Neutrophil (primary cell): ENCODE results near the gene EPS15.
"Not testable (repeated sequence)": the region's sequence is repeated elsewhere in the genome, so short reads cannot be mapped to it uniquely, and the experiment has no call there.

ENCODE experiments used
- H3K27ac ChIP-seq: fragments of 200-600 bp; sonication (generic); 2 replicates; pipeline ENCODE4 v1.5.1; 2016; ENCODE audit warnings: mild to moderate bottlenecking, moderate library complexity
- H3K27me3 ChIP-seq: fragments of 200-600 bp; sonication (generic); 2 replicates; pipeline ENCODE4 v1.6.0; 2016; ENCODE audit warnings: mild to moderate bottlenecking
- H3K36me3 ChIP-seq: fragments of 200-600 bp; sonication (generic); 2 replicates; pipeline ENCODE4 v1.5.1; 2017
- H3K4me1 ChIP-seq, 2 experiments: fragments of 200-600 bp in 1 of 2; sonication (generic) in 1 of 2; 1 replicate in 1 of 2; 2 replicates in 1 of 2; pipeline versions ENCODE4 v1.5.1 to v1.6.1; 2013 to 2016; ENCODE audit warnings: low read depth in 1 of 2, low read length in 1 of 2, mild to moderate bottlenecking in 1 of 2, moderate library complexity in 1 of 2; ENCODE audit not compliant: control insufficient read depth in 1 of 2, insufficient read depth in 1 of 2
- H3K4me3 ChIP-seq, 2 experiments: fragments of 200-600 bp in 1 of 2; sonication (generic) in 1 of 2; 1 replicate in 1 of 2; 2 replicates in 1 of 2; pipeline ENCODE4 v1.5.1; 2013 to 2016; ENCODE audit warnings: low read depth in 1 of 2, low read length in 1 of 2, mild to moderate bottlenecking in 1 of 2, moderate library complexity in 1 of 2
- H3K9me3 ChIP-seq: fragments of 200-600 bp; sonication (generic); 2 replicates; pipeline ENCODE4 v1.5.1; 2016
- TF ChIP-seq, protein P1 (sequence below): fragments of 200-600 bp; sonication (generic); IDR thresholded peaks from 2 replicates; pipeline ENCODE4 v1.5.1; 2016; ENCODE audit warnings: antibody characterized with exemption

The EPS15 gene

GRCh38 chr1:51444096-51444495, 75.0 kb downstream of the EPS15 start:
- no peaks in the 10 kb centered on the region for H3K9me3 ChIP-seq
- H3K36me3 ChIP-seq = peaks cover 52% of the 10 kb centered on the region
- no peaks in the 10 kb centered on the region for H3K27me3 ChIP-seq
- no peaks in the 10 kb centered on the region for H3K4me1 ChIP-seq
- H3K27ac ChIP-seq = no peak overlapping the region
- H3K4me3 ChIP-seq = no peak overlapping the region
- TF ChIP-seq, protein P1, sequence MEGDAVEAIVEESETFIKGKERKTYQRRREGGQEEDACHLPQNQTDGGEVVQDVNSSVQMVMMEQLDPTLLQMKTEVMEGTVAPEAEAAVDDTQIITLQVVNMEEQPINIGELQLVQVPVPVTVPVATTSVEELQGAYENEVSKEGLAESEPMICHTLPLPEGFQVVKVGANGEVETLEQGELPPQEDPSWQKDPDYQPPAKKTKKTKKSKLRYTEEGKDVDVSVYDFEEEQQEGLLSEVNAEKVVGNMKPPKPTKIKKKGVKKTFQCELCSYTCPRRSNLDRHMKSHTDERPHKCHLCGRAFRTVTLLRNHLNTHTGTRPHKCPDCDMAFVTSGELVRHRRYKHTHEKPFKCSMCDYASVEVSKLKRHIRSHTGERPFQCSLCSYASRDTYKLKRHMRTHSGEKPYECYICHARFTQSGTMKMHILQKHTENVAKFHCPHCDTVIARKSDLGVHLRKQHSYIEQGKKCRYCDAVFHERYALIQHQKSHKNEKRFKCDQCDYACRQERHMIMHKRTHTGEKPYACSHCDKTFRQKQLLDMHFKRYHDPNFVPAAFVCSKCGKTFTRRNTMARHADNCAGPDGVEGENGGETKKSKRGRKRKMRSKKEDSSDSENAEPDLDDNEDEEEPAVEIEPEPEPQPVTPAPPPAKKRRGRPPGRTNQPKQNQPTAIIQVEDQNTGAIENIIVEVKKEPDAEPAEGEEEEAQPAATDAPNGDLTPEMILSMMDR = no peak

DNA sequence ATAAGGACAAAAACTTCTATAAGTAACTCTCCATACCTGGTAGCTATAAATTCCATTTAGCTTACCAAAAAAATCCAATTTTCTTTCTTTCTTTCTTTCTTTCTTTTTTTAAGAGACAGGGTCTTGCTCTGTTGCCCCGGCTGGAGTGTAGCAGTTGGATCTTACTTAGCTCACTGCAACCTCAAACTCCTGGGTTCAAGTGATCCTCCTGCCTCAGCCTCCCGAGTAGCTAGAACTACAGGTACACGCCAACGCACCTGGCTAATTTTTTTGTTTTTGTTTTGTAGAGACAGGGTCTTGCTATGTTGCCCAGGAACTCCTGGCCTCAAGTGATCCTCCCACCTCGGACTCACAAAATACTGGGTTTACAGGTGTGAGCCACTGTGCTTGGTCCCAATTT, 75.5 kb downstream of the EPS15 start:
- Histone ChIP-seq H3K27ac (no peak overlapping the region), H3K4me3 (no peak overlapping the region), H3K4me1 (no peaks in the 10 kb centered on the region), H3K27me3 (no peaks in the 10 kb centered on the region), H3K36me3 (peaks cover 58% of the 10 kb centered on the region), H3K9me3 (no peaks in the 10 kb centered on the region)
- TF ChIP-seq, protein P1 = no peak

DNA sequence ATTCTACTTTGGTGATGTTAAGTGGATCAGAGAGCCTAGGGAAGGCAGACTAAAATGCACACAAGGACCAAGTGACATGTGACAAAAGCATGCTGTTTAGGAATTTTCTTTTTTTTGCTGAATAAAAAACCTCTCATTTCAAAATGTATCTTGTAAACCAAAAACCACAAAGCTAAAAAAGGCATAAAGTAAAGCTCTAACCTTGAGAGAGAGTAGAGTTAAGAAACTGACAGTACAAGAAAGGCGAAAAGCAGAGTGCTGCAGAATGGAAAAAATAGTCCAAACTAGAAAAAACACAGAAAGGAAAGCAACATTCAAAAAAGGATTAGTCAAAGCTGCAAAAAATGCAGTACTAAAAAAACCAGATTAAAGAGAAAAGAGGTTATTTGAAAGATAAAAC, 76.5 kb downstream of the EPS15 start:
- no peak overlapping the region for H3K27ac ChIP-seq
- TF ChIP-seq, protein P1 = no peak

GRCh38 chr1:51442198-51442597, 76.9 kb downstream of the EPS15 start:
- no peak overlapping the region for H3K4me3 ChIP-seq
- H3K36me3 ChIP-seq = peaks cover 58% of the 10 kb centered on the region
- no peaks in the 10 kb centered on the region for H3K4me1 ChIP-seq
- H3K9me3 ChIP-seq = no peaks in the 10 kb centered on the region
- TF ChIP-seq, protein P1 = no peak
- no peak overlapping the region for H3K27ac ChIP-seq
- no peaks in the 10 kb centered on the region for H3K27me3 ChIP-seq

More for the DNA sequence above, 76.5 kb downstream of the EPS15 start:
- Histone ChIP-seq H3K36me3 (peaks cover 60% of the 10 kb centered on the region), H3K27me3 (no peaks in the 10 kb centered on the region), H3K9me3 (no peaks in the 10 kb centered on the region), H3K4me3 (no peak overlapping the region), H3K4me1 (no peaks in the 10 kb centered on the region)

DNA sequence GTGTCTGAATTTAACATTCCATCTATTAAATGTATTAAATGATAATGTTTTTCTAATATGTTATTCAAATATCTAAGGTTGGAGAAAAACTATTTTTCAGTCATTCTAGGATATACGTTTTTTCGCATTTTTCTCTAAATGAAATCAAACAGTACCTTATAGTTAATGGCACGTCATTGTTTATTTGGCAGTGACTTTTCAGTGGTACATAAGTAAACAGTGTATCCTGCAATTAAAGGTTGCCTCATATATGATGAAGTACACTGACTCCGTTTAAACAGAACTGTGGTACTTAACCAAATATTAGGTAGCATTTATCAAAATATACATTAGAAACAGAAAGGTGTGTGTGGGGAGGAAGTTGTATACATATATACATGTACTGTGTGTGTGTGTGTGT, 79.2 kb downstream of the EPS15 start:
- peaks cover 40% of the 10 kb centered on the region for H3K36me3 ChIP-seq
- no peaks in the 10 kb centered on the region for H3K27me3 ChIP-seq
- no peak overlapping the region for H3K4me3 ChIP-seq
- peaks cover 6 to 7% of the 10 kb centered on the region in 2 experiments for H3K4me1 ChIP-seq
- TF ChIP-seq, protein P1 = no peak
- no peak overlapping the region for H3K27ac ChIP-seq
- H3K9me3 ChIP-seq = no peaks in the 10 kb centered on the region

DNA sequence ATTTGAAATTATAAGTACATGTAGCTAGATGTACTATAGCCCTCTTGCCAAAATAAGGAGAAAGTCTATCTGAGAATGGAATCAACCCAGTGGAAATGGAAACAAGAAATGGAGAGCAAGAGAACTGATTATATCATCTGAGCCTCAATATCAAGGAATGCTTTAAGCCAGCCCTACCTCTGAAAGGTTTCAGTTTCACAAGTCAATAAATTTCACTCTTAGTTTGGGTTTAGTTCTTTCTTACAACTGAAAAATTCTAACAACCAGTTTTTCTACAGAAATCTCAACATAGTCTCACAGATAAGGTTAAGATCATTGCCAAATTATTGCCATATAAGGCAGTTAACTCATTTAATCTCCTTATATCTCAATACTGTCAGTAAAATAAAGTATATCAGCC, 80.0 kb downstream of the EPS15 start:
- Histone ChIP-seq H3K9me3 (no peaks in the 10 kb centered on the region), H3K4me3 (no peak overlapping the region), H3K27me3 (no peaks in the 10 kb centered on the region), H3K27ac (no peak overlapping the region), H3K4me1 (peaks cover 14 to 15% of the 10 kb centered on the region in 2 experiments), H3K36me3 (peaks cover 32% of the 10 kb centered on the region)
- TF ChIP-seq, protein P1 = no peak

- H3K4me1 ChIP-seq = peaks cover 31 to 32% of the 10 kb centered on the region in 2 experiments
- peaks cover 27% of the 10 kb centered on the region for H3K36me3 ChIP-seq
These were observed 81.7 kb downstream of the EPS15 start for GRCh38 chr1:51437391-51437790.

More at GRCh38 chr1:51437391-51437790, 81.7 kb downstream of the EPS15 start:
- H3K27ac ChIP-seq, H3K9me3 ChIP-seq, H3K4me3 ChIP-seq, H3K27me3 ChIP-seq: not testable (repeated sequence)
